Measurements from ENCODE around the gene SMTN. TPM values are rescaled to one million over a fixed set of nuclear protein-coding genes. Genes with fewer than 3 reads are reported as not detected.
A peak's percentile ranks its signal among the peaks of the same experiment; 100 is the strongest.

Gene SMTN
- total and polyA plus RNA-seq, 9 donors, result 23.1 to 238 (median 61.2) TPM

GRCh38 chr22:31123292-31123602 is 42.1 kb downstream of the SMTN start:
- TF ChIP-seq, protein P1, sequence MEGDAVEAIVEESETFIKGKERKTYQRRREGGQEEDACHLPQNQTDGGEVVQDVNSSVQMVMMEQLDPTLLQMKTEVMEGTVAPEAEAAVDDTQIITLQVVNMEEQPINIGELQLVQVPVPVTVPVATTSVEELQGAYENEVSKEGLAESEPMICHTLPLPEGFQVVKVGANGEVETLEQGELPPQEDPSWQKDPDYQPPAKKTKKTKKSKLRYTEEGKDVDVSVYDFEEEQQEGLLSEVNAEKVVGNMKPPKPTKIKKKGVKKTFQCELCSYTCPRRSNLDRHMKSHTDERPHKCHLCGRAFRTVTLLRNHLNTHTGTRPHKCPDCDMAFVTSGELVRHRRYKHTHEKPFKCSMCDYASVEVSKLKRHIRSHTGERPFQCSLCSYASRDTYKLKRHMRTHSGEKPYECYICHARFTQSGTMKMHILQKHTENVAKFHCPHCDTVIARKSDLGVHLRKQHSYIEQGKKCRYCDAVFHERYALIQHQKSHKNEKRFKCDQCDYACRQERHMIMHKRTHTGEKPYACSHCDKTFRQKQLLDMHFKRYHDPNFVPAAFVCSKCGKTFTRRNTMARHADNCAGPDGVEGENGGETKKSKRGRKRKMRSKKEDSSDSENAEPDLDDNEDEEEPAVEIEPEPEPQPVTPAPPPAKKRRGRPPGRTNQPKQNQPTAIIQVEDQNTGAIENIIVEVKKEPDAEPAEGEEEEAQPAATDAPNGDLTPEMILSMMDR (IDR thresholded peaks at IDR 0.05), result no peak
- TF ChIP-seq EP300 (IDR thresholded peaks at IDR 0.05), result no peak
- TF ChIP-seq POLR2A (IDR thresholded peaks at IDR 0.05), result no peak
- WGBS, 3 donors, result 52 to 72% (median 54%) methylated on average over 4 of the region's 4 CpGs

GRCh38 chr22:31124290-31124689 is 43.2 kb downstream of the SMTN start:
- WGBS, 3 donors, result 73 to 79% (median 76%) methylated on average over 3 of the region's 3 CpGs
- H3K36me3 ChIP-seq, result no peaks in the 10 kb centered on the region
- intact Hi-C loops (cut with DNase I), result no loop called here
- no peak for TF ChIP-seq POLR2A (IDR thresholded peaks at IDR 0.05)
- TF ChIP-seq, protein P1 (IDR thresholded peaks at IDR 0.05), result no peak
- TF ChIP-seq EP300 (IDR thresholded peaks at IDR 0.05), result no peak
- no peaks in the 10 kb centered on the region for H3K9me3 ChIP-seq
- no peak overlapping the region for H3K4me3 ChIP-seq
- H3K4me1 ChIP-seq (ENCODE audit: insufficient read depth), result peaks cover 3% of the 10 kb centered on the region
- no peaks in the 10 kb centered on the region for H3K27me3 ChIP-seq
- no peak for DNase-seq
- no peak overlapping the region for H3K27ac ChIP-seq

More at GRCh38 chr22:31123292-31123602, 42.1 kb downstream of the SMTN start:
- Histone ChIP-seq H3K27ac (no peak overlapping the region), H3K9me3 (no peaks in the 10 kb centered on the region), H3K4me1 (ENCODE audit: insufficient read depth) (peaks cover 3% of the 10 kb centered on the region), H3K27me3 (no peaks in the 10 kb centered on the region), H3K4me3 (peak overlapping the region; percentile 36), H3K36me3 (no peaks in the 10 kb centered on the region)
- intact Hi-C loops (cut with DNase I), result no loop called here
- no peak for DNase-seq

GRCh38 chr22:31124811-31125465 is 43.8 kb downstream of the SMTN start:
- no peaks in the 10 kb centered on the region for H3K9me3 ChIP-seq
- no peak for TF ChIP-seq EP300 (IDR thresholded peaks at IDR 0.05)
- no peak for TF ChIP-seq POLR2A (IDR thresholded peaks at IDR 0.05)
- TF ChIP-seq, protein P1 (IDR thresholded peaks at IDR 0.05), result no peak
- H3K36me3 ChIP-seq, result no peaks in the 10 kb centered on the region
- H3K4me1 ChIP-seq (ENCODE audit: insufficient read depth), result peaks cover 3% of the 10 kb centered on the region
- WGBS, 3 donors, result 57 to 72% (median 65%) methylated on average over 12 to 14 of the region's 14 CpGs
- no peak for DNase-seq
- H3K4me3 ChIP-seq, result no peak overlapping the region
- H3K27me3 ChIP-seq, result no peaks in the 10 kb centered on the region
- no peak overlapping the region for H3K27ac ChIP-seq
- intact Hi-C loops (cut with DNase I), result no loop called here

DNA sequence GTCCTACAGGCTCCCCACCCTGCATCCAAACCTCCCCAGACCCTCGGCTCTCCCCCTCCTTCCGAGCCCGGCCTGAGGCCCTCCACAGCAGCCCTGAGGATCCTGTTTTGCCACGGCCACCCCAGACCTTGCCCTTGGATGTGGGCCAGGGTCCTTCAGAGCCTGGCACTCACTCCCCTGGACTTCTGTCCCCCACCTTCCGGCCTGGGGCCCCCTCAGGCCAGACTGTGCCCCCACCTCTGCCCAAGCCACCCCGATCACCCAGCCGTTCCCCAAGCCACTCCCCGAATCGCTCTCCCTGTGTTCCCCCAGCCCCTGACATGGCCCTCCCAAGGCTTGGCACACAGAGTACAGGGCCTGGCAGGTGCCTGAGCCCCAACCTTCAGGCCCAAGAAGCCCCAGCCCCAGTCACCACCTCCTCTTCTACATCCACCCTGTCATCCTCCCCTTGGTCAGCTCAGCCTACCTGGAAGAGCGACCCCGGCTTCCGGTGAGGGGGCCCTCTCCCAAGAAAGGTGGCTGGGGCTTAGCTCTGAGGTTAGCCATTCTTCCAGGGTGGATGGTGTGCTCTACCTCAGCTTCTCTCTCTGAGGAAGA is 44.5 kb downstream of the SMTN start:
- intact Hi-C loops (cut with DNase I), result no loop called here
- TF ChIP-seq POLR2A (IDR thresholded peaks at IDR 0.05), result no peak
- TF ChIP-seq, protein P1 (IDR thresholded peaks at IDR 0.05), result no peak
- no peak for TF ChIP-seq EP300 (IDR thresholded peaks at IDR 0.05)
- DNase-seq, result no peak
- Histone ChIP-seq H3K9me3 (no peaks in the 10 kb centered on the region), H3K36me3 (no peaks in the 10 kb centered on the region), H3K4me3 (no peak overlapping the region), H3K4me1 (ENCODE audit: insufficient read depth) (peaks cover 3% of the 10 kb centered on the region), H3K27me3 (no peaks in the 10 kb centered on the region), H3K27ac (no peak overlapping the region)
- 76 to 88% (median 84%) methylated on average over 11 to 12 of the region's 12 CpGs for WGBS, 3 donors
